GM12874 (cell line): ENCODE data around the gene PTPRQ.

Experiments used
- CTCF ChIP-seq: IDR thresholded peaks from 2 replicates; pipeline ENCODE4 v1.5.1; 2011; ENCODE audit warnings: low read depth, mild to moderate bottlenecking, control low read depth, low read length, moderate library complexity; ENCODE audit not compliant: insufficient read depth

PTPRQ gene

GRCh38 chr12:80596509-80596908 is 152.5 kb downstream of the PTPRQ start:
- no peak for TF ChIP-seq CTCF

- TF ChIP-seq CTCF, result peak; percentile 12; the same call in 1 of the 2 replicates
Measured at GRCh38 chr12:80598004-80598606, 154.1 kb downstream of the PTPRQ start.

GRCh38 chr12:80602455-80602854 is 158.4 kb downstream of the PTPRQ start:
- TF ChIP-seq CTCF, result no peak

GRCh38 chr12:80607361-80608135 is 163.5 kb downstream of the PTPRQ start:
- TF ChIP-seq CTCF, result peak; percentile 19; the same call in 1 of the 2 replicates

- TF ChIP-seq CTCF, result no peak
Measured at GRCh38 chr12:80617733-80618132, 173.7 kb downstream of the PTPRQ start.

GRCh38 chr12:80620281-80620680 is 176.2 kb downstream of the PTPRQ start:
- no peak for TF ChIP-seq CTCF

- 0 out of 2 replicates have a peak, but pooled peaks have one; percentile 6 for TF ChIP-seq CTCF
Measured at GRCh38 chr12:80622271-80622670, 178.2 kb downstream of the PTPRQ start.
